ENCODE results near the gene PPM1H.

Gene PPM1H

GRCh38 chr12:62604373-62604772, 330.6 kb downstream of the PPM1H start:
- no peak for TF ChIP-seq CTCF (conservative IDR thresholded peaks at IDR 0.05; ENCODE audit: control insufficient read depth, insufficient read depth, low read depth, low read length)
- DNase-seq (ENCODE audit: low read depth): no peak
- peak overlapping the region; percentile 76 for H3K4me3 ChIP-seq (ENCODE audit: control insufficient read depth, low read depth, low read length)

GRCh38 chr12:62603811-62604098, 331.2 kb downstream of the PPM1H start:
- H3K4me3 ChIP-seq (ENCODE audit: control insufficient read depth, low read depth, low read length): peak overlapping the region; percentile 76
- no peak for TF ChIP-seq CTCF (conservative IDR thresholded peaks at IDR 0.05; ENCODE audit: control insufficient read depth, insufficient read depth, low read depth, low read length)
- no peak for DNase-seq (ENCODE audit: low read depth)

GRCh38 chr12:62603061-62603810, 331.7 kb downstream of the PPM1H start:
- peak; percentile 85 for DNase-seq (ENCODE audit: low read depth)
- H3K4me3 ChIP-seq (ENCODE audit: control insufficient read depth, low read depth, low read length): peak overlapping the region; percentile 76
- no peak for TF ChIP-seq CTCF (conservative IDR thresholded peaks at IDR 0.05; ENCODE audit: control insufficient read depth, insufficient read depth, low read depth, low read length)

- DNase-seq (ENCODE audit: low read depth): peak; percentile 92
- no peak for TF ChIP-seq CTCF (conservative IDR thresholded peaks at IDR 0.05; ENCODE audit: control insufficient read depth, insufficient read depth, low read depth, low read length)
Measured at GRCh38 chr12:62602255-62603060, 332.5 kb downstream of the PPM1H start.

GRCh38 chr12:62601765-62602164, 333.2 kb downstream of the PPM1H start:
- TF ChIP-seq CTCF (conservative IDR thresholded peaks at IDR 0.05; ENCODE audit: control insufficient read depth, insufficient read depth, low read depth, low read length): no peak
- no peak for DNase-seq (ENCODE audit: low read depth)
- peak overlapping the region; percentile 76 for H3K4me3 ChIP-seq (ENCODE audit: control insufficient read depth, low read depth, low read length)

More at GRCh38 chr12:62602255-62603060, 332.5 kb downstream of the PPM1H start:
- peak overlapping the region; percentile 76 for H3K4me3 ChIP-seq (ENCODE audit: control insufficient read depth, low read depth, low read length)

- peak; percentile 35 for TF ChIP-seq CTCF (conservative IDR thresholded peaks at IDR 0.05; ENCODE audit: control insufficient read depth, insufficient read depth, low read depth, low read length)
- no peak for DNase-seq (ENCODE audit: low read depth)
- no peak overlapping the region for H3K4me3 ChIP-seq (ENCODE audit: control insufficient read depth, low read depth, low read length)
Measured at GRCh38 chr12:62599854-62600437, 335.0 kb downstream of the PPM1H start.
